ENCODE data around the gene SSH2.
A peak's percentile ranks its signal among the peaks of the same experiment; 100 is the strongest.

SSH2 gene

DNA sequence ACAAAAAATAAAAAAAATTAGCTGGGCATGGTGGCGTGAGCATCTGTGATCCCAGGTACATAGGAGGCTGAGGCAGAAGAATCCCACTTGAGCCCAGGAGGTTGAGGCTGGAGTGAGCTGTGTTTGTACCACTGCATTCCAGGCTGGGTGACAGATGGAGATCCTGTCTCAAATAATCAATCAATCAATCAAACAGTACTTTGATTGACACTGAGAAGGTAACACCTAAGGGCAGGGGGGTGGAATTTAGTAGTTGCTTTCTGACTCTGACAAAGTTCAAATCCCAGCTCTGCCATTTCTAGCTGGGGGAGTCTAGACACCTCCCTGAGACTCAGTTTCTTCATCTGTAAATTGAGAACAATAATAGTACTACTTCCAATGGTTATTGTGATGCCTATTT, 12.0 kb downstream of the SSH2 start:
- TF ChIP-seq, protein P1, sequence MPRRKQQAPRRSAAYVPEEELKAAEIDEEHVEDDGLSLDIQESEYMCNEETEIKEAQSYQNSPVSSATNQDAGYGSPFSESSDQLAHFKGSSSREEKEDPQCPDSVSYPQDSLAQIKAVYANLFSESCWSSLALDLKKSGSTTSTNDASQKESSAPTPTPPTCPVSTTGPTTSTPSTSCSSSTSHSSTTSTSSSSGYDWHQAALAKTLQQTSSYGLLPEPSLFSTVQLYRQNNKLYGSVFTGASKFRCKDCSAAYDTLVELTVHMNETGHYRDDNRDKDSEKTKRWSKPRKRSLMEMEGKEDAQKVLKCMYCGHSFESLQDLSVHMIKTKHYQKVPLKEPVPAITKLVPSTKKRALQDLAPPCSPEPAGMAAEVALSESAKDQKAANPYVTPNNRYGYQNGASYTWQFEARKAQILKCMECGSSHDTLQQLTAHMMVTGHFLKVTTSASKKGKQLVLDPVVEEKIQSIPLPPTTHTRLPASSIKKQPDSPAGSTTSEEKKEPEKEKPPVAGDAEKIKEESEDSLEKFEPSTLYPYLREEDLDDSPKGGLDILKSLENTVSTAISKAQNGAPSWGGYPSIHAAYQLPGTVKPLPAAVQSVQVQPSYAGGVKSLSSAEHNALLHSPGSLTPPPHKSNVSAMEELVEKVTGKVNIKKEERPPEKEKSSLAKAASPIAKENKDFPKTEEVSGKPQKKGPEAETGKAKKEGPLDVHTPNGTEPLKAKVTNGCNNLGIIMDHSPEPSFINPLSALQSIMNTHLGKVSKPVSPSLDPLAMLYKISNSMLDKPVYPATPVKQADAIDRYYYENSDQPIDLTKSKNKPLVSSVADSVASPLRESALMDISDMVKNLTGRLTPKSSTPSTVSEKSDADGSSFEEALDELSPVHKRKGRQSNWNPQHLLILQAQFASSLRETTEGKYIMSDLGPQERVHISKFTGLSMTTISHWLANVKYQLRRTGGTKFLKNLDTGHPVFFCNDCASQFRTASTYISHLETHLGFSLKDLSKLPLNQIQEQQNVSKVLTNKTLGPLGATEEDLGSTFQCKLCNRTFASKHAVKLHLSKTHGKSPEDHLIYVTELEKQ (tag by site-specific recombination; IDR thresholded peaks at IDR 0.05; ENCODE audit: borderline replicate concordance): 0 out of 2 replicates have a peak, but pooled peaks have one; percentile 40
- no peak for TF ChIP-seq ZNF677 (tag by site-specific recombination; IDR thresholded peaks at IDR 0.05)
- Histone ChIP-seq H3K9me3 (ENCODE audit: control insufficient read depth, insufficient read depth, low read depth, low read length) (no peaks in the 10 kb centered on the region), H3K4me3 (ENCODE audit: low read depth, low read length) (no peak overlapping the region), H3K4me1 (ENCODE audit: control insufficient read depth, insufficient read depth, low read length) (peaks cover 9% of the 10 kb centered on the region), H3K27ac (ENCODE audit: extremely low read depth, low read depth, low read length) (no peak overlapping the region), H3K36me3 (ENCODE audit: control insufficient read depth in 2 of 2, insufficient read depth in 1 of 2, low read length in 2 of 2) (peaks cover 0 to 3% of the 10 kb centered on the region in 2 experiments; a peak in 1 of 3 replicates)
- POLR2A ChIA-PET: no interaction called here
- CTCF ChIA-PET: interaction anchor here (1.7 to 4.8 kb wide), 2 partner anchors 13 to 110 kb away, joined by 6 to 21 read pairs; no protein-coding TSS in a partner anchor

GRCh38 chr17:29914819-29915537, 15.1 kb downstream of the SSH2 start:
- ChIA-PET POLR2A (no interaction called here), CTCF (no interaction called here)
- TF ChIP-seq, protein P2, sequence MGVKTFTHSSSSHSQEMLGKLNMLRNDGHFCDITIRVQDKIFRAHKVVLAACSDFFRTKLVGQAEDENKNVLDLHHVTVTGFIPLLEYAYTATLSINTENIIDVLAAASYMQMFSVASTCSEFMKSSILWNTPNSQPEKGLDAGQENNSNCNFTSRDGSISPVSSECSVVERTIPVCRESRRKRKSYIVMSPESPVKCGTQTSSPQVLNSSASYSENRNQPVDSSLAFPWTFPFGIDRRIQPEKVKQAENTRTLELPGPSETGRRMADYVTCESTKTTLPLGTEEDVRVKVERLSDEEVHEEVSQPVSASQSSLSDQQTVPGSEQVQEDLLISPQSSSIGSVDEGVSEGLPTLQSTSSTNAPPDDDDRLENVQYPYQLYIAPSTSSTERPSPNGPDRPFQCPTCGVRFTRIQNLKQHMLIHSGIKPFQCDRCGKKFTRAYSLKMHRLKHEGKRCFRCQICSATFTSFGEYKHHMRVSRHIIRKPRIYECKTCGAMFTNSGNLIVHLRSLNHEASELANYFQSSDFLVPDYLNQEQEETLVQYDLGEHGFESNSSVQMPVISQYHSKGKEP (tag by site-specific recombination; IDR thresholded peaks at IDR 0.05): no peak
- TF ChIP-seq MYNN (tag by site-specific recombination; IDR thresholded peaks at IDR 0.05; ENCODE audit: borderline replicate concordance) (no peak), ZNF707 (tag by site-specific recombination; IDR thresholded peaks at IDR 0.05) (no peak), ZNF223 (tag by site-specific recombination; IDR thresholded peaks at IDR 0.05) (no peak), ZNF391 (tag by site-specific recombination; IDR thresholded peaks at IDR 0.05; ENCODE audit: borderline replicate concordance, low read depth) (no peak), HOXD13 (CRISPR knock-in tag; IDR thresholded peaks at IDR 0.05; ENCODE audit: borderline replicate concordance) (no peak), ZNF354C (tag by site-specific recombination; IDR thresholded peaks at IDR 0.05; ENCODE audit: borderline replicate concordance, low read depth) (no peak), ZBTB20 (tag by site-specific recombination; IDR thresholded peaks at IDR 0.05) (peak; percentile 77)

DNA sequence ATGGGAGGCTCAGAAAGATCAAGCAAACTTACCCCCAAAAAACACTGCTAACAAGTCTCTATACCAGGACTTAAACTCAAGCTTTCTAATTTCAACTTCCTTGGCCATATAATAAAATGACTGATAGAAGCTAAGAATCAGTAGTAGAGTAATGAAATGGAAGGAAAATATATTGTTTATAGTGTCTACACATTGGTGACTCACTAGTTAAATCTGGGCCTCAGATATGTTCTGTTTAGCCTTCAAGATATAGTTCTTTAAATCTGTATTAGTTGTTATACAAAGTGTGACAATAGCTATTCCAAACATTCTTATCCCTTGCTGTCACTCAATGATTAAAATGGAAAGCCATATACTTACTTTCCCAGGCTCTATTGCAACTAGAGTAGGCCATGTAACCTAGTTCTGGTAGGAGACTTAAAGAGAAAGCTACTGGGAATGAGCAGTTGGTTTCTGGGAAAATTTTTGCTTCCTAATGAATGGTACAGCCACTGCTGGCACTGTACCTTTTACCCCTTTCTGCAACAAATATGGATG, 18.3 kb downstream of the SSH2 start:
- CTCF ChIA-PET: interaction anchor here (1.1 to 2.0 kb wide), 4 partner anchors 16 to 22 kb away, joined by 4 to 6 read pairs (median 5); partner anchors contain the start of gene SSH2
- Histone ChIP-seq H3K4me3 (ENCODE audit: low read depth, low read length) (no peak overlapping the region), H3K4me1 (ENCODE audit: control insufficient read depth, insufficient read depth, low read length) (0 out of 2 replicates have a peak, but pooled peaks cover 3% of the 10 kb centered on the region), H3K36me3 (ENCODE audit: control insufficient read depth in 2 of 2, insufficient read depth in 1 of 2, low read length in 2 of 2) (no peaks in the 10 kb centered on the region; a peak in 1 of 3 replicates), H3K27ac (ENCODE audit: extremely low read depth, low read depth, low read length) (no peak overlapping the region), H3K9me3 (ENCODE audit: control insufficient read depth, insufficient read depth, low read depth, low read length) (no peaks in the 10 kb centered on the region)
- TF ChIP-seq HOXA7 (CRISPR knock-in tag; IDR thresholded peaks at IDR 0.05; ENCODE audit: borderline replicate concordance): no peak
- no peak for TF ChIP-seq ZNF37A (tag by site-specific recombination; IDR thresholded peaks at IDR 0.05)
- no peak for TF ChIP-seq FEZF1 (tag by site-specific recombination; IDR thresholded peaks at IDR 0.05)
- no peak for TF ChIP-seq ZNF221 (tag by site-specific recombination; IDR thresholded peaks at IDR 0.05; ENCODE audit: borderline replicate concordance)
- TF ChIP-seq ZNF157 (tag by site-specific recombination; IDR thresholded peaks at IDR 0.05): no peak
- no peak for TF ChIP-seq ZNF140 (tag by site-specific recombination; IDR thresholded peaks at IDR 0.05)
- no peak for TF ChIP-seq BCL11A (tag by site-specific recombination; IDR thresholded peaks at IDR 0.05; ENCODE audit: low read depth)
- no peak for TF ChIP-seq ZBTB7A (tag by site-specific recombination; IDR thresholded peaks at IDR 0.05; ENCODE audit: low read depth)
- TF ChIP-seq ZNF529 (tag by site-specific recombination; IDR thresholded peaks at IDR 0.05; ENCODE audit: insufficient replicate concordance): no peak
- no peak for TF ChIP-seq ZNF138 (tag by site-specific recombination; IDR thresholded peaks at IDR 0.05; ENCODE audit: borderline replicate concordance)
- TF ChIP-seq ZNF121 (tag by site-specific recombination; IDR thresholded peaks at IDR 0.05): no peak
- TF ChIP-seq ZNF645 (tag by site-specific recombination; IDR thresholded peaks at IDR 0.05): no peak
- no peak for TF ChIP-seq ZNF548 (tag by site-specific recombination; IDR thresholded peaks at IDR 0.05)
- no peak for TF ChIP-seq ZNF830 (tag by site-specific recombination; IDR thresholded peaks at IDR 0.05; ENCODE audit: low read depth)
- no peak for TF ChIP-seq SP7 (tag by site-specific recombination; IDR thresholded peaks at IDR 0.05)
- POLR2A ChIA-PET: interaction anchor here (1.3 kb wide), 1 partner anchor 18 kb away, joined by 5 read pairs; the partner anchor contains the start of gene SSH2

More at GRCh38 chr17:29914819-29915537, 15.1 kb downstream of the SSH2 start:
- no peak overlapping the region for H3K4me3 ChIP-seq (ENCODE audit: low read depth, low read length)
- no peak overlapping the region for H3K27ac ChIP-seq (ENCODE audit: extremely low read depth, low read depth, low read length)
- H3K9me3 ChIP-seq (ENCODE audit: control insufficient read depth, insufficient read depth, low read depth, low read length): no peaks in the 10 kb centered on the region
- H3K36me3 ChIP-seq (ENCODE audit: control insufficient read depth in 2 of 2, insufficient read depth in 1 of 2, low read length in 2 of 2): no peaks in the 10 kb centered on the region; a peak in 1 of 3 replicates
- H3K4me1 ChIP-seq (ENCODE audit: control insufficient read depth, insufficient read depth, low read length): peaks cover 9% of the 10 kb centered on the region

Measured in HEK293 (cell line).